Epidermal melanocyte (primary cell): Measurements from ENCODE around the gene GRID1.

ENCODE experiments used
- DNase-seq: peaks from one replicate; pipeline ENCODE4 v3.0.0; 2011; ENCODE audit warnings: low spot score; ENCODE audit not compliant: insufficient read length

Gene GRID1

DNA sequence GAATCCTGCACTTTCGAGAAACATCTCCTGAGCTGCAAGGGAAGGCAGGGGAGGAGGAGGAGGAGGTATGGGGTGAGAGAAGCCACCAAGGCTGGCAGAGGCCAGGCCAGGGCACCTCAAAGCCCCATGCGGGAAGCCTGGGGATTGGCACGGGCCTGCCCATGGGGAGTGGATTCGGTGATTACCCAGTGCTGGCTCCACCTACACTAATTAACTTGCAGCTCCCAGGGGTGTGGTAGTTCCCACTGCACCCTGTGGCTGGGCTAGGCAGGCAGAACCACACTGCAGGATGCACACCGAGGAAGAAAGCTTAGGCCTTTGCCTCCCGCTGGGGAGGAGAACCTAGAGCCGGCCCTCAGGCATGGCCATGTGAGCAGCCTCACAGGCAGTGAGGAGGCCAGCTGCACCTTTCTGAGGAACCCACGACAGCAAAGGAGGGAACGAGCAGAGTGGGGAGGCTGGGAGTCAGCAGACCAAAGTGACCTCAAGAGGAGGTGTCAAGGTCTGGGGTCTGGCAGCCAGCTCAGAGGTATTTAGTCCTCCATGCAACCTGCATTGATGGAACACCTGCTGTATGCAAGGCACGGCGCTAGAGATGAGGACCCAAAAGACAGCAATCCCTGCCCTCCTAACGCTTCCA is 27.2 kb downstream of the GRID1 start:
- no peak for DNase-seq

DNA sequence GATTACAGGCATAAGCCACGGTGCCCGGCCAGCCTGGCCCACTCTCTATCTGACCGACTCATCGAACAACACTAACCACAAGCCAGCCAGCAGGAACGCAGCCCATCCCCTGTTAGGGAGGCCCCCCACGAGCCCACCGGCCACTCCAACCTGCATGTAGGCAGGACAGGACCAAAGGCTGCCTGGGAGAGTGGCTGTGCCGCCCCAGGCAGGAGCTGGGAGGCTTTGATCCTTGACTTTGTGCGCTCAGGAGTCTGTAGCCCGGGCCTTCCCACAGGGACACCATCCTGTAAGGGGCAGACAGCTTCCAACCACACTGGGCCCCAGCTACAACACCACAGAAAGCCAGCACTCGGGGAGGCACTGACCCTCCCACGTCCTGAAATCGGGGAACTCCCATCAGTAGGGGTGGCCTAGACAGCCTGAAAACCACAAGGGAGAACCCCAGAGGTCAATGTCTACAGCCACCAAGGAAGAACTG is 29.4 kb downstream of the GRID1 start:
- DNase-seq: no peak

DNA sequence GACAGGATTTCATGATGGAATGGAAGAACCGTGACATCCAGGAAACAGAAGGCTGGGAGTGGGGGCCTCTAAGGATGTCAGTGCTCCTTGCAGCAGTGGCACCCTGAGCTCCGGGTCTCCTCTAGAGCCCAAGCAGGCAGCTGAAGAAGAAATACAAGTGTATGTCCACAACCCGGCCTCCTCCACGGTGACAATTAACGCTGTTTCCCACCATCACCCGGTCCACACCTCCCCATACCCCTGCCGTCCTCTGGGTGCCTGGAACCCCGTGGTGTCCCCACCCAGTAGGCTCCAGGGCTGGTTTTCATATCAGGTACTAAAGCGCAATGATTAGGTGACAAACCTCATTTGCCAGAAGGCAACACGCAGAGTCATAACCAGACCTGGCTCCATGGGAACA is 30.3 kb downstream of the GRID1 start:
- no peak for DNase-seq

DNA sequence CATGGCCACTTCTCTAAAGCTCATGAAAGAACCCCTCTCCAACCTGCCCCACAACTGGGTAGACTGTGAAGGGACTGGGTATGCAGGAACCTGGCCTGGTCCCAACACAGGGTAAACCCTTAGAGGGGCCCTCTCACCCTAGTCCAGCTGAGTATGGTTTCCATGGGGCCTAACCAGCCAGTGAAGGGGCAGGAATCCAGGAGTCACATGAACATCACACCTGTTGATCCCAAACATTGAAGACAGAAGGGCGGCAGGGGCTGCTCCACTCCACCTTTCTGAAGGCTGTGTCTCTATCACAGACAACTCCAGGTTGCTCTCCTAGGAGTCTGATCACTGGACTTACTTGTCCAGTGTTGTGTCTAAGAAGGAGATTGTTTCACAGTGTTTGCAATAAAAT is 30.8 kb downstream of the GRID1 start:
- DNase-seq: no peak

DNA sequence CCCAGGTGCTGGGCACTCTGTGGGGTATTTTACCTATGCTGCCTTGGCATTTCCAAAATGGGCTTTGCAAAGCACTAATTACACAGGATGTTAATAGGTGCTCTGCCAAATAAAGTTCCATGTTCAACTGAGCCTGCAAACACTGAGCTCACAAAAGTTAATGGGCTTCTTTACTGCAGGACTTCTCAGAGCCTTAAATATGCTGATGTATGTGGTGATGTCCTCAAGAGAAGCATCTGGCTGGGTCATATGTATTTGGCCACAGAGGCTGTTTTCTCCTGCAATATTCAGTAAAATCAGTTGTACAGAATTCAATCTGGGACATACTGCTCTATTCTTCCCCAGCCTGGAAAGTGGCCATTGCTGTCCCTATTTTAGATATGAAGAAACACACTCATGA is 31.3 kb downstream of the GRID1 start:
- no peak for DNase-seq

- no peak for DNase-seq
These were observed 32.0 kb downstream of the GRID1 start for GRCh38 chr10:86334488-86335085.

DNA sequence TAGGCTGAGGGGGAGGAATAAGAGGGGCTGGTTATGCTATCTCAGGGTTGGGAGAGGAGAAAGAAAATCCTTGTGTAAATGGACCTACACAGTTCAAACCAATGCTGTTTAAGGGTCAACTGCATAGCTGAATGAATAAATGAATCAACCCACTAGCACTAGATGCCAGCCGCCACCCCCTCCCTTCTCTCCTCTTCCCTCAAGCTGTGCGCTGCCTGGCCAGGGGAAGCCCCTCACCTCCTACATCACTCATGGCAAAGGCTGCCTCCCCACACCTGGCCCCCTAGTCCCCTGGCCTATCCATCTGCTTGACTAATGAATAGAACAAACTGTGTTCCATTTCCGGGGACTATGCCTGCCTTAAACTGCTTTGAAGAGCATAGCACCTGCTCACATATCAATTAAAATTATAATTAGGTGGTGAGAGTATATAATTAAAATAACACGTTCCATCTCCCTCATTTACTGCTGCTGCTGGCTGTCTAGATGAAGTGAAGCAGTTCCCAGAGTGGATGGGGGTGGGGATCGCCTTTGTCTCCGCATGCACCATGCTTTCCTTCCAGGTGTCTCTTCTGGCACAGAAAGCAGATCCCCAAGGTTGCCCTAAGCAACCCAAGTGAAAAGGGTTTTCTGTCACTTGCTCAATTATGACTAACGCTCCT is 32.6 kb downstream of the GRID1 start:
- DNase-seq: no peak

DNA sequence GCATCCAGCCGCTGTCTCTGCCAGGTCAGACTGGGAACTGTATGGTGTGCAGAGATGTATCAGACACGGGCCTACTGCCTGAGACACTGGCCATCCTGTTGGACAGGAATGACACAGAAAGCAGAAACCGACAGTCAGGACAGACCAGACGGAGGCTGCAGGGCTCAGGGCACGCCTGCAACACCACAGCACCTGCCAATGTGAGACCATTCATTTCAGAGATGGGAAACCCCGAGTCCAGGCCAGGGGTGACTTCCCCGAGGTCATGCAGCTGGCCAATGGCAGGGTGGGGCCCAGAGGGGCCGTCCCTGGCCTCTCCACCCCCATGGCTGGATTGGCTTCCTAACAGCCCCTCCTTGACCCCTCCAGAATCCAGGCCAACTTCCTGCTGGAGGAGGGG is 34.7 kb downstream of the GRID1 start:
- no peak for DNase-seq

- no peak for DNase-seq
These were observed 35.5 kb downstream of the GRID1 start for GRCh38 chr10:86330778-86331763.

- no peak for DNase-seq
These were observed 36.5 kb downstream of the GRID1 start for GRCh38 chr10:86329896-86330680.

DNA sequence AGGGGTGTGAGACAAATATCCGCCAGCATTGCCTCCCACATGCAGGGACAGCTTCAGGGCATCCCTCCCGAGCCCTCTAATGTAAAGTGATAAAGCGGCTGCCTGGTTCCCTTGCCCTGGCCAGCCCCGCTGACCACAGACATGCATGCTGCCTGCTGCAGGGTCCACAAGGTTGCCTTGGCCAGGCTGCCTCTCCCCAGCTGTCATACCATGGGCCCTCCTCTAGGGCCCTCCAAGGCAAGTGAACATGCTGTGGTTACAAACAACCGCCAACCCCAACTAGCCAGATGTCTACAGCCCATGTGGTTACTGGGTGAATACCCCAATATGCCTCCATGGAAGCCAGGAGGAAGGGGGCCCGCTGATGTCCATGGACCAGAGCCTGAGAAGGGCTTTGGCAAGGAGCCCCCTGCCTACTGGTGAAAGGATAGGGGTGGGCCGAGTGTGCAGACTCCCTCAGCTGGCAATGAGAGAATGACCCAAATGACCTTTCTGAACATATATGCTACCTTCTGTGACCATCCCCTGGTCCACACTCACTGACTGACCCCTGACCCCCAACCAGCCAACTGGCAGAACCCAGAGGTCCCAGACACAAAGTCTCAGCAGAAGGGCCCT is 37.4 kb downstream of the GRID1 start:
- no peak for DNase-seq

DNA sequence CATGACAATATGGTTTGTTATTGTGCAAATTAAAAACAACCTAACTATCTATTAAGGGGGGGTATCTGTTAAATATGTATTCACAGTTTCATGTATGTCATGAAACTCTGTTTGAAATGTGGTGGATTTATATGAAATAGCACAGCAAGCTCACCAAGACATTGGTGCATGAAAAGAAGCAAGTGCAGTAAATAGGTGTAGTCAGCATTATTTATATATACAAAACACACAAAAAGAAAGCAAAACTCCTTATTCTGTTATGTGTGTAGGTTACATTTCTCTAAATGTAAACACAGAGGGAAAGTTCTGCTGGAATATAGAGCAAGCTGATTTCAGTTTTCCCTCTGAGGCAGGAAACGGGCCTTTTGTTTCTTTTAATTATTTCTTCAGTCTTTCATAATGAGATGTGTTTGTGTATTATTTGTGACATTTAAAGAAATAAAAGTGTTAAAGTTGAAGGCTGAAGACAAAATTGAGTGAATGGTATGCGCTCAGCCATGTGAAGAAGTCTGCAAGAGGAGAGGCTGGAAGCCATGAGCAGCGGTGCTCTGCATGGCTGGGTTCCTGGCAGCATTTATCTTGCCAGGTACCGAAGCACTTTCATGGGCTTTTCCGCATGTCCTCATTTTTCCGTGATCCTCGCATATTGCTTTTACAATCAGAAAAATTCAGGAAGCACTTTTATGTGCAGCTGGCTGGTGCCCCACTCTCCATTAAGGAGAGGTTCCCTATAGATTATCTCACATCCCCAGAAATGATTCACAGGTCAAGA is 38.5 kb downstream of the GRID1 start:
- DNase-seq: no peak

GRCh38 chr10:86325158-86325557 is 41.4 kb downstream of the GRID1 start:
- no peak for DNase-seq

- no peak for DNase-seq
These were observed 45.0 kb downstream of the GRID1 start for GRCh38 chr10:86321568-86321967.

DNA sequence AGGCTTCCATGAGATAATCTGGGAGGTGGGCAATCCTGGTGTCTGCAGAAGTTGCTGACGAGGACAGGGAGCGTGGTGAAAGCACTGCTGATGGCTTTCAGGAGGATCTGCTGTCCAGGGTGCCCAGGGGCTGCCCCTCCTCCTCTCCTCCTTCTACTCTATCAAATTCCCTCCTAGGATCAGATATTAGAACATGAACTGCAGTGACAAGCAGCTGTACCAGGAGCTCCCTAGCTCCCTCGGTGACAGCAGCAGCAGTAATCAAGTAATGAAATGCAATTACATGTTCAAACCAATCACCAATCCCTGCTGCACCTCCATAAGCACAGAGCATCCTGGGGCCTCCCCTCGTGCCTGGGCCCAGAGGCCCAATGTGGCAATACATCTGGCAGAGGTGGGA is 46.9 kb downstream of the GRID1 start:
- no peak for DNase-seq

GRCh38 chr10:86317949-86318725 is 48.5 kb downstream of the GRID1 start:
- DNase-seq: no peak

DNA sequence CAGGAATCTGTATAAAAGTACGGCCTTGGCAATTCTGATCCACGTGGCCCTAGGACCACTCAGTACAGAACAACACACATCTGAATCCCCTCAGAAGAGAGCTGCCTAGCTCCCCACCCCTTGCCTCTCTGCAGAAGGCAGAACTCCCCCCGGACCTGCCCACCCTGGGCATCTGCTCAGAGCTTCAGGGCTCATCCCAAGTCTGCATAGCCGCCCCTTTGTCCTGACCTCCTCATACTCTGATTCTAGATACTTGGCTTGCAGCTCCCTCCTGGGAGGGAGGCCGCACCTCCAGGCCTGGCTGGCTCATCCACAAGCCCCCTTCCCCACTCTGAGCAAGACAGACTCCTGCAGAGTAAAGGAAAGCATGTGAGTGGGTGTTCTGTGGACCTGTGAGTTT is 49.6 kb downstream of the GRID1 start:
- no peak for DNase-seq

DNA sequence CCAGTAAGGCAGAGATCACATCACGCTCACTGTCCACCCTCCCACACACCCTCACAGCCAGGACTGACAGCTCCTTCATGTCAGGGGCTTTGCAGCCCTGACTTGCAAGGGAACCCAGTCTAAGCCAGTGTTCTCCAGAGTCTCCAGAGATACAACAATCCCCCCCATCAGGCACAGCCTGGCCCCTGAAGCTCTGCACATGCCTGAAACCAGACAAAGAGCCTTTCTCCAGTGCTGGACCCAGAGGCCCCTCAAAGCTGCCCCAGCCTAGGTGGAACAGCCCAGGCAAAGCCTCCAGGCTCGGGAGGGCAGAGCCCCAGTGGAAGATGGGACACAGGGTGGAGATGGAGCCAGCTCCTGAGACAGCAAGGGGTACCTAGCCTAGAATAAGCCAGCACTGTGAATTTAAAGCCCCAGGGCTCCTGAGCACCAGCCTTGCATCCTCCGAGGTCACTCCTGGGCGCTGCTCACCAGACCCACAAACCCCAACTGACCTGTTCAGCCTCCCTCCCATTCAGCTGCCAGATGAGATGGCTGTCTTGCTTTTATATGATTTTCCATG is 50.2 kb downstream of the GRID1 start:
- no peak for DNase-seq

GRCh38 chr10:86315549-86315942 is 51.0 kb downstream of the GRID1 start:
- no peak for DNase-seq
